GM19468 (cell line): ENCODE data around the gene KCNQ2.

ENCODE experiments used
- ATAC-seq: cut with Tn5 transposase; IDR thresholded peaks from one replicate; pipeline ENCODE4 v1.9.1; 2021; ENCODE audit warnings: mild to moderate bottlenecking, moderate library complexity, moderate number of reproducible peaks; ENCODE audit not compliant: unreplicated experiment; ENCODE audit errors: extremely low read depth

Gene KCNQ2

DNA sequence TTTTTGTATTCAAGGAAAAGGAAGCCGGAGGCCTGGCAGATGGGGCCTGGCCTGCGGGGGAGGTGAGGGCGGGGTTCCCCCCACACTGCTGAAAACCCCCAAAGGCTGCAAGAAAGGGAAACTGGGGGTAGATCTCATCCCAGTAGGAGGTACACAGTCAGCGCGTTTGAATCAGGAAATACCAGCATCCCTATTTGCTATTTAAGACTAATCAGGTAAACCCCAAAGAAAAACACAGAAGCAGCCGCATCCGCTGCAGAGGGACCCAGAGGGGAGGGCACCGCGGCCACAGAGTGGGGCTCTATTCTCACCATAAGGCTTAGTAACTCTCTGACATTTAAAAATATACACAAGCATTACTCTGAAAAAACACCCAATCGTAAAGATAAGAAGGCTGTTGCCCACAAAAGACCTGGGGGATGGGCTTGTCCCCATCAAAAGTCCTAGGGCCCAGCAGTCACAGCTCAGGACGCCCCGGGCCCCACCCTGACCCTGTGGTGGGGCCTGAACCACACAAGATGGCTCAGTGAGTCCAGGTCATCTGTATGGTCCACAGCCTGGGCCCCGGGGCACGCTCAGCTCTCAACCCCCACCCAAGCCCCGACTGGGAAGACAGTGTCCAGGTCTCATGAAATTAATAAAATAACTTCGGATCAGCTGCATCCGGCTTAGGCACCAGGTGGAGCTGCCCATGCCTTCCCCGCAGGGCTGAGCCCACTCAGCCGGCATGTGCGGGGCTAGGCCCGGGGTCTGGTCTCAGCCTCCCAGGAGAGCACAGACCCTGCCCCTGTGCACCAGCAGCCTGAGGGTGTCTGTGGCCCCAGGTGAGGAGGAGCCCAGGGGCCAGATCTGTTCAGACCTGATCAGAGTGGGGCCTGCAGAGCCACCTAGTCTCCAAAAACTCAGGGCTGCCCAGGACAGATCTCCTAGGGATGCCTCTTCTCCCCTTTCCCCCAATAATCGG lies 31.0 kb downstream of the KCNQ2 start:
- no peak for ATAC-seq

DNA sequence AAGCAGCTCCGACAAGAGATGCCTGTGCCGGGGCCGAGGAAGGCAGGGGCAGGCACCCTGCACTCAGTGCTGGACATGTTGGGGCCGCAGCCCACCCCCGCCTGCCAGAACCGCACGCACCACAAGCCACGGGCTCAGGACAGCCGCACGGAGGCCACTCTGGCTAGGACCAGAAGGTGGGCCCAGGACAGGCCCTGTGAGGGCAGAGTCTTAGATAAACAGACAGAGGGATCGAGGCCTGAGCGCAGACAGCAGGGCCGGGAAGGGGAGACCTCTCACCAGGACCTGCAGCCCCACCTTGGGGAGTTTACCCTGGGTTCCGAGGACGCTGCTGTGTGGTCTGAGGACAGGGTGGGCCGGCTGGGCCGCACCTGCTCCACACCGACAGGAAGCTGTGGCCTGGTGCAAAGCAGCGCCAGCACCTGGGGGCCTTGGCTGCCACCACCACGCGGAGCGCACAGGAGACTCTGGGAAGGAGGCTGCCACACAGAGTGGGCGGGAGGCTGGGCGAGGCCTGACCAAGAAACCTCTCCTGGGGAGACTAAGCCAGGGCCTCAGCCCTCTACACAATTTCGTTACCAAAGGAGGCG lies 32.0 kb downstream of the KCNQ2 start:
- no peak for ATAC-seq

DNA sequence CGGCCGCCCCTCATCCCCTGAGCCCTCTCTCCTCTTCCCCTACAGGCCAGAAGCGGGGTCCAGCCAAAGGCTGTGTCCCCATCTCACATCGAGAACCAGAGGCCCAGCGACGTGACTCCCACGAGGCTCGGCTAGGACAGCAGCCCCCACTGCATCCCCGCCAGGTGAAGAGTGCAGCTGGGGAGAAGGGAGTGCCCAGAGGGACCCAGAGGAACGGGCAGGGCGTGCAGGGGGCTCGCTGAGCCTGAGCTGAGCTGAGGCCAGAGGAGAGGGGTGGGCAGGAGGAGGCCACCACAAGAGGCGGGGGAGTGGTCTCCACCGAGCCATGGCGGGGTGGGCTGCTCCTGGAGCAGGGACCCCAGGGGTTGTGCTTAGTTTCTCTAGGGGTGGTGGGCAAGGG lies 32.6 kb downstream of the KCNQ2 start:
- no peak for ATAC-seq

DNA sequence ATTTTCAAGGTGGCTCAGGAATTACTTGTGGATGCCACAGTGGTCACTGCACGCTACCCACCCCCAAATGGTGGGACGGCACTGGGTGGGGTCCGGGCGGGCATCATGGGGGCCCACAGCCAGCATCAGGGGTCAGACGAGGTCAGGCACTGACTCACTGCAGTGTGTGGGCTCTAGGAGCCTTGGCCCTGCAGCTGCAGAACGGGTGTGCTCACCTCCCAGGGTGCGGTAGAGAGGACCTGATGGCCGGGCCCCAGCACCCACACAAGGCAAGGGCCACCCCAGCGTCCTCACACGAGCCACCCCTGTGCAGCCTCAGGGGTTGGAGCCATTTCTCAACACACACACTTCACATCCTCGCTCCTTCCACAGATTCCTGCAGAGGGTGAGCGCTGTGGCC lies 34.3 kb downstream of the KCNQ2 start:
- ATAC-seq = no peak

DNA sequence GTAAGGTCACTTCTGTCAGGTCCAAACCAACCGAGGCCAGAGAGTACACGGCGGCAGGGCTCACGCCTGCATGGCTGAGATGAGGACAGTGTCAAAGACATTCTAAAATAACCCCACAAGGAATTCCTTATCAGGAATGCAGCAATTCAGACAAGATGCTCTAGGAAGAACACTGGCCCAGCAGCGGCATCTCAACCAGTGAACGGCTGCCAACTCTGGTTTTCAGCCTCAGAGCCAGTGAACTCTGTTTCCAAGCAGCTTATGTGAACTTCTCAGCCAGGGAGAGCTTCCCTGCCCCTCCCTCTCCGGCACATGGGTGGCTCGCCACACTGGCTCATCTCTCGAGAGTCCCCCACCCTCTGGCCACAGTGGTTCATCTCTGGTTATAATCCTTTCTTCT lies 36.9 kb downstream of the KCNQ2 start:
- no peak for ATAC-seq

DNA sequence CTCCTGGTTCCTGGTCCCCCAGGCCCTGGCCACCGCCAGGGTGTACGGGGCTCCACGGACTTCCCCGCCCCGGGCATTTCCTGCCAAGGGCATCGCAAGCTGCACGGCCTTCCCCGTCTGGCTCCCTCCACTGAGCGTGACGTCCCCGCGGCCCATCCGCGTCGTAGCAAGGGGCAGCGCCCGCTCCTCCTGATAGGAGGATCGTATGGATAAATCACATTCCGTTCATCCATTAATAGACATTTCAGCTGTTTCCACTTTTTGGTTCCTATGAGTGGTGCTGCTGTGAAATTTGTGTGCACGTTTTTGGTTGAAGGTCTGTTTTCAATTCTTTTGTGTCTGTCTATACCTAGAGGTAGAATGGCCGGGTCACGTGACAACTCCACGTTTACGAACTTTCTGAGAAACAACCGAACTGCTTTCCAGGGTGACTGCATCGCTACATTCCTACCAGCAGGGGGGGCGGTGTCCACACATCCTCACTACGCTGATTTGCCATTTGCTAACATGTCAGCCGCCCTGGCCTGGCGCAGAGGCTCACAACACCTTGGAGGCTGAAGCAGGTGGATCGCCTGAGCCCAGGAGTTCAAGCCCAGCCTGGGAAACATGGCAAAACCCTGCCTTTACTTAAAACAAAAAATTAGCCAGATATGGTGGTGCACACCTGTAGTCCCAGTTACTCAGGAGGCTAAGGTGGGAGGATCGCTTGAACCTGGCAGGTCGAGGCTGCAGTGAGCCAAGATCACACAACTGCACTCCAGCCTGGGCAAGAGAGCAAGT lies 37.7 kb downstream of the KCNQ2 start:
- ATAC-seq = no peak

DNA sequence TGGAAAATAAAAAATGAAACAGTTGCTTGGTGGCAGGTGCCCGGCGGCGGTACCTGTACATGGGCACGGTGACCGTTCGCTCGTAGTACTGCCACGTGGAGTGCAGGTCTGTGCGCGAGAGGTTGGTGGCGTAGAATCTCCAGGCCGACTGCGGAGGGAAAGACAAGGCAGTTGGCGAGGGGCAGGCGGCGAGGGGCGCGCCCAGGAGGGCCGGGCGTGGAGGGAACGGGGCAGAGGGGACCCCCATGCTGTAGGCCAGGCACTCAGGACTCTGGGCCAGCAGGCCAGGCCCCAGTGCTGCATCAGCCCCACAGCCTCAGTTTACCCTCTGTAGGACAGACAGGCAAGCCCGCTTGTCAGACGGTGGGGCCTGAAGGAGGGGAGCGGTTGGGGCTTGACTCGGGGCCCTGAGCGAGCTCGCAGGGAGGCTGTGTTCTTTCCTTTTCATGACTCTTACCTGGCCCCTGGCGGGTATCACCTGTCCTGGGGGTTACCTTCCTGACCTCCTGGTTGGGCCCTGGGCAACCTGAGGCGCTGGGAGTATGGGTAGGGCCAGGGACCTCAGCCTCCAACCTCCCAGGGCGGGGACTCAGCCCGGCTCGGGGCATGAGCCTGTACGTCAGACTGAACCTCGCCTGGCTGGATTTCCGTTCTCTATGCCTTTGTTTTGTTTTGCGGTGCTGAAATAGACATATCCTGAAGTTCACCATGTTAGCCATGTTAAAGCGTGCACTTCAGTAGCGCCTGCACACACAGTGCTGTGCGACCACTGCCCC lies 38.5 kb downstream of the KCNQ2 start:
- no peak for ATAC-seq

DNA sequence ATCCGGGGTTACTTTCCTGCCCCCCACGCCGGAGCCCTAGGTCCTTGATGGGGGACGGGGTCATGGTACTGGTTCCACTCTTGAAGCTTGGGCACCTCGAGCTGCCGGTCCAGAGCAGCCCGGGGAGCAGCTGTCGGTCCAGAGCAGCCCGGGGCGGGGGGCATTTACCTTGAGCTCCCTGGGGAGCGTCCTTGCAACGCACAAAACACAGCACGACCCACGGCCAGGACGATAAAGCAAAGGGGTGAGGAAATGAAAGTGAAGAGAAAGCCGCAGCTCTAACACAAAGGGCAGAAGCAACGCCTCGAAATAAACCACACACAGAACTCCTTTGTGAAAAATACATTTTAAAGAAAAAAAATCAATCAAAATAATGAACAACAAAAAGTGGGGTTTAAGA lies 39.1 kb downstream of the KCNQ2 start:
- ATAC-seq = no peak

DNA sequence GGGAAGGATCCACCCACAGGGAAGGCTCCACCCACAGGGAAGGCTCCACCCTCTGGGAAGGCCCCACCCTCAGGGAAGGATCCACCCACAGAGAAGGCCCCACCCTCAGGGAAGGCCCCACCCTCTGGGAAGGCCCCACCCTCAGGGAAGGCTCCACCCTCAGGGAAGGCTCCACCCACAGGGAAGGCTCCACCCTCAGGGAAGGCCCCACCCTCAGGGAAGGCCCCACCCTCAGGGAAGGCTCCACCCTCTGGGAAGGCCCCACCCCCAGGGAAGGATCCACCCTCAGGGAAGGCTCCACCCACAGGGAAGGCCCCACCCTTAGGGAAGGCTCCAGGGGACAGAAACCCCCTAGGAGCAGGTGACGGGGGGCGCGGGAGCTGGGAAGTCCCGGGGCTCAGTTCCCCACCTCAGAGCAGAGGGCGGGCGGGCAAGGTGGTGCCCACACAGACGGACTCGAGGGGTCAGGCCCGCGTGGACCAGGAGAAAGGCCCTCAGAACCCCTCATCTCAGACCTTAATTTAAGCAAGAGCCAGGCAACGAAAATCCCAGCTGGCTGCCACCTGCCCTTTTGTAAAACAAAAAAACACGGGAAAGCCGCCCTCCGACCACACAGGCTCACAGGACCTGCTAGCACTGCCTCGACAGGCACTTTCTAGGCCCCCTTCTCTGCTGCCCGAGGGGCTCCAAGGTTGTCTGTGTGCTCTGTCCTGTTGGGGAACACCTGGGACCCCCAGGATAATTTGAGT lies 39.7 kb downstream of the KCNQ2 start:
- ATAC-seq = no peak

DNA sequence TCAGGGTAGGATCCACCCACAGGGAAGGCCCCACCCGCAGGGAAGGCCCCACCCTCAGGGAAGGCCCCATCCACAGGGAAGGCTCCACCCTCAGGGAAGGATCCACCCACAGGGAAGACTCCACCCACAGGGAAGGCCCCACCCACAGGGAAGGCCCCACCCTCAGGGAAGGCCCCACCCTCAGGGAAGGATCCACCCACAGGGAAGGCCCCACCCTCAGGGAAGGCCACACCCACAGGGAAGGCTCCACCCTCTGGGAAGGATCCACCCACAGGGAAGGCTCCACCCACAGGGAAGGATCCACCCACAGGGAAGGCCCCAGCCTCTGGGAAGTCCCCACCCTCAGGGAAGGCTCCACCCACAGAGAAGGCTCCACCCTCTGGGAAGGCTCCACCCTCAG lies 40.5 kb downstream of the KCNQ2 start:
- no peak for ATAC-seq

DNA sequence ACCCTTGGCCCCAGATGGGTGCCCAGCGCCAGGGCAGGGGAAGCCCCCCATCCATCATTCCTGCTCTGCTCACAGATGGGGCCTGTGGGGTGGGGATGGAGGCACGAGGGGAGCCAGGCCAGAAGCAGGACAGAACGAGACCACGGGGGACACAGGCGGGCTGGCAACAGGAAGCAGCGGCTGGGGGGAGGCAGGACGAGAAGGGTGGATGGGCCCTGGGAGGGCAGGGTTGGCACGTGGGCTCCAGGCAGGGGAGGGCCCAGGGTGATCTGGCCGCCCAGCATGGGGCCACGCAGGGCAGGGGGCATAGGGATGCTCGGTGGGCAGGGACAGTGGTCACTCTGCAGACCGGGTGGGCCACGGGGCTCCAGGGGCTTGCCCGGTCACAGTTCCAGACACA lies 41.6 kb downstream of the KCNQ2 start:
- ATAC-seq = no peak

DNA sequence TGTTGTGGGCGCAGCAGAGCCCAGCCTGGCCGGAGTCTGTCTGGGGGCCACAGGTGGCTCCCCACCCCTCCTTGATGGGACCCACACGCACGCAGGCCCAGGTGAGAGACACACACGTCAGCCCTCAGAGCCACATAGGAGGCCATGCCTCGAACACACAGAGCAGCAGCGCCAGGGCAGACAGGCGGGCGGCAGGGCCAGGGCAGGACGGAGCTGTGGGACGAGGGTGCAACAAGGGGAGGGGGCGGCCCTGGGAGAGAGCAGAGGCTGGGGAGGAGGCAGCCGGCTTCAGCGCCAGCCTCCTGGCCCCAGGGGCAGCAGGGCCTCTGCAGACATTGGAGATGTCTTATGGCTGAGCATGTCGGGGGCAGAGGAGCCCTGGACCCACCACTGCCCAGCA lies 42.5 kb downstream of the KCNQ2 start:
- ATAC-seq = no peak

DNA sequence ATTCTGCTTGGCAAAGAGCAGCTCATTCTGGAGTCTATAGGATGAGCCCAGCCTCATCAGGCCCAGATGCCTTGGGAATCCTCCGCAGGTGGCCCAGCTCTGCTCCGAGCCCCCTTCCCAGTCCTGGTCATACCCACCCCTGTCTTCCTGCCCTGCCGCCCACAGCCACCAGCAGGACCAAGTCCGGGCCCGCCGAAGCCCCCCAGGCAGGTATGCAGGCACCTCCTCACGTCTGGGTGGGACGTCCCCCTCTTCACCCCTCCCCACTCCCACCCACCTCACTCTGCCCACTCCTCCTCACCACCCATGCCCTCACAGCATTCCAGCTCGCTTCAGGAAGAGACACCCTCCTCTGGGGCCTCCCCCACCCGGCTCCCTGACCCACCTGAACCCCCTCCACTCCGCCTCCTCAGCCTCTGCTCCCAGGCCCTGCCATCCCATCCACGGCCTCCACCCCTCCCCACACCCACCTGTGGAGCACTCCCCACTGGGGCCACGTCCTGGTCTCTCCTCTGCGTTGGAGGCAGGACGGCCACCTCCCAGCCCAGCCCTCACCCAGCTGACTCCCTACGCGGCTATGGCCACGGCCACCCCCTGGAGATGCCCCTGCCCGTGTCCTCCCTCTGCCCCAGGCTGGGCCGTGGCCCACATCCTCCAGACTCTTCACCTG lies 43.4 kb downstream of the KCNQ2 start:
- no peak for ATAC-seq

DNA sequence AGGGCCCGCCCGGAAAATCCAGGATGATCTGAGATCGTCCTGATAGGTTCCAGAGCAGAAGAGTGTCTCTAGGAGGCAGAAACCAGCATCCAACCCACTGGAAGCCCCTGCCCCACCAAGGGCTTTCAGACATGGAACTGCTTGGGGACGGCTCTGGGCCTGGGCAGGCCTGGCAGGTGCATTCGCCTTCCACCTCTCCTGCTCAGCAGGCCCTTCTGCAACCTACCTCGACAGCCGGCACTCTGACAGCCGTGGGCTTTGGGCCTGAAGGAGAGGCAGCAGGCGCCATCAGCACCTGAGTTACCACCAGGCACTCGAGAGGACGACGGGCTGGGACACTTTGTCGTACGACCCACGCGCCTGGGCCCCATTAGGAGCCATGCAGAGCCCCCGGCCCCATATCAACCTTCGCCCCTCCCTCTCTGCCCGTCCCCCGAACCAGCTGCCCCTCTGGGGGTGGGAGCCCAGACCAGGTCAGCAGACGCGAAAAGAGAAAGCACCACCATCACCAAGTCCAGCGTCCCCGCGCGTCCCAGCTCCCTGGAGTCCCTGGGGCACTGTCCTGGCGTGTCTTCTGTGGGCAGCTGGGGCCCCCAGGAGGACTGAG lies 44.6 kb downstream of the KCNQ2 start:
- no peak for ATAC-seq

DNA sequence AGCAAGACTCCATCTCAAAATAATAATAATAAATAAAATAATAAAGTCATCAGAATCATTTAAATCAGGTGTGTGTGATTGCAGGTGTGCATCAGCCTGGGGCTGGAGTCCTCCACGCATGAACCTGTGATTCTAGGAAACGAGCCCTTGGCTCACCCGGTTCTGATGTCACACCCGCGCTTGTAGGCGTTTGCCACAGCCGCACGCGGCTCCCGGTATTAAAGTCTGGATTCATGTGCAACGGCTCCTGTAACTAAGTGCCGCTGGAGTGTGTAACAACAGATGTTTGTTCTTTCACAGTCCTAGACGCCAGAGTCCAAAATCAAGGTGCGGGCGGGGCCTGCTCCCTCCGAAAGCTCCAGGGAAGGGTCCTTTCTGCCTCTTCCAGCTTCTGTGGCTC lies 45.2 kb downstream of the KCNQ2 start:
- ATAC-seq = no peak

DNA sequence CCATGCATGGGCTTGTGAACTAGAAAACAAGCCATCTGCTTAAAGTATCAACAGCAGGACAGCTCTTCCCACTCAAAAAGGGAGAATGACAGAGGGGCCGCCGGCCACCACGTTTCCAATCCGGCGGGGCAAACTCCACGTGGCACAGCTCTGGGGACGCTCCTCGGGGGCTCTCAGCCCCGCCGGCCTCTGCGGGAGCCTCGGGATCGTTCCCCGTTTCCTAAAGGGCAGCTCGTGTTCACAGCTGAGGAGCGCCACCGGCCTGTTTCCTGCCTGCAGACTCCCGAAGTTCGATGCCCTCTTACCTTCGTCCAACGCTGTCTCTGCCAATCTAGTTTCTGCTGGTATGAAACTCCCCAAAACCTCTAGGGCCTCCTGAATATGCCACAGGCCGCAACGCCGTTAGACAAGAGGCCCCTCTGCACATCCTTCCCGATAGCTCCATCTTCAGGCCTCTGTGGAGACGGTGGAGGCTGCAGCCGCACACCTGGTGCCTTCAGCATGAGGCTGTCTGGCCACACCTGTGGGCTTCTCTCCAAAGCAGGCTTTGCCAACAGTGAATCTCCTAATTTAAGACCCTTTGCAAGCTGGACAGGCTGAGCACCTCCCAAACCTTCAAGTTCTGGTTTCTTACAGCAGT lies 46.5 kb downstream of the KCNQ2 start:
- ATAC-seq = no peak

DNA sequence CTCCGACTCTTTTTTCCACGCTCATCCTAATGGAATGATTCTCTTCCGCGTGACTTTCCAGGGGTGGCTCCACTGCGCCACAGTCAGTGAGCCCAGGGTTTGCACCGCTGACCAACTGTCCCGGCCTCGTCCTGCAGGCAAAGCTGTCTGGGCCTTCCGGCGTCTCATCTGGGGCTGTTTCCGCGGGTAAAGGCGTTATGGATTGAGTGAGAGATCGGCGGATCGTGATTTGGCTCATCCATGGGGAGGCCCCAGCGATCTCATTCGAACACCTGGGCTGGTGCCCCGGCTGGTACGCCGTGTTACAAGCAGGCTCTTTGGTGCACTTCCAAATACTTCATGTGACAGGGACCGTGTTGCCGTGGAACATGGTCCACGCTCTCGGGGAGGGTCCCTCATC lies 47.8 kb downstream of the KCNQ2 start:
- ATAC-seq = no peak

DNA sequence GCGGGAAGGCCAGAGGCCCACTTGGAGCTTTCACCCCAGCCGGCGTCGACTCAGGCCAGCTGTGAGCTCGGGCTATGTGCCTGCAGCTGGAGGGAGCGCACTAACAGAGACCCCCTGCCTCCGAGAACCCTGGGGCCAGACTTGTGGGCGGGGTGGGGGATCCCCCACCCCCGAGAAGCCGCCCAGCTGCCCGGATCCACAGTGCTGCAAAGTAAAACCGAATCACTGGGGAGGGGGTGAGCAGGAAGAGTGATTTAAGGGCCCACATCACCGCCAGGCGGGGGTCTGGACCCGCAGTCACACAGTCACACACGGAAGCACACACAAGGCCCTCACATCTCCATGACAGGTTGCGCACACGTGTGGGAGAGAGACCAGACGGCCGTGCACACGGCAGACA lies 48.7 kb downstream of the KCNQ2 start:
- ATAC-seq = no peak
